ENCODE data around the gene TACC2.

TACC2 gene

DNA sequence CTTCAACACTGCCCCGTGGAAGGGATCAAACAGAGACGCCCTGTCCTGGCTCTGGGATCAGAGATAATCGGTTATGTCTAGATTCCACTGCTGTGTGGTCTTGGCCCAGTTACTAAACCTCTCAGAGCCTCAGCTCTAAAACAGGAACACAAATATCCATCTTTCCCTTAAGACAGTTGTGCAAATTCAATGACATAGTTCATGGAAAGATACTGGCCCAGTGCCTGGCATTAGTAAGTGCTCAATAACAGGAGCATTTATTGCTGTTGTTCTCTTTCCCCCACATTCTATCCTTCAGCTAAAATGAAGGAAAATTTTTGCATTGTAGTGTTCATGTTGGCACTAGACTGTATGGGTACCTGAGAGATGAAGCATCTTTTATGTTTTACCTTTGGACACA is 58.6 kb downstream of the TACC2 start:
- no peak for DNase-seq
- H2BK120ac ChIP-seq (ENCODE audit: low read depth, low read length): no peak overlapping the region
- no peak overlapping the region for H4K5ac ChIP-seq (ENCODE audit: low read length)

GRCh38 chr10:122049076-122049475 is 60.1 kb downstream of the TACC2 start:
- no peak for DNase-seq
- Histone ChIP-seq H3K27me3 (ENCODE audit: insufficient read depth, low read length, poor library complexity) (no peaks in the 10 kb centered on the region), H3K18ac (ENCODE audit: low read length) (no peak overlapping the region), H2BK5ac (ENCODE audit: low read length) (no peak overlapping the region), H2BK15ac (replicated peaks; ENCODE audit: low read depth) (no peak overlapping the region), H3K79me1 (ENCODE audit: low read length) (no peaks in the 10 kb centered on the region), H4K8ac (ENCODE audit: low read depth, low read length) (no peak overlapping the region), H4K5ac (ENCODE audit: low read length) (no peak overlapping the region), H3K9ac (ENCODE audit: low read length) (no peak overlapping the region), H3K56ac (ENCODE audit: low read length) (no peak overlapping the region), H3K4me3 (ENCODE audit: low read length) (no peak overlapping the region), H3K4ac (ENCODE audit: low read depth, low read length) (no peak overlapping the region), H3K27ac (ENCODE audit: low read depth, low read length) (no peak overlapping the region), H2AK5ac (ENCODE audit: low read length) (no peak overlapping the region), H2BK120ac (ENCODE audit: low read depth, low read length) (no peak overlapping the region), H3K79me2 (ENCODE audit: control insufficient read depth, insufficient read depth, low read length) (no peaks in the 10 kb centered on the region), H3K36me3 (ENCODE audit: control insufficient read depth, insufficient read depth, low read length) (no peaks in the 10 kb centered on the region), H3K4me2 (ENCODE audit: low read length) (no peak overlapping the region), H3K23ac (ENCODE audit: low read length) (no peak overlapping the region), H3K4me1 (ENCODE audit: control insufficient read depth, low read depth, low read length) (no peaks in the 10 kb centered on the region)
- WGBS (ENCODE audit: extremely low coverage, insufficient coverage, low lambda C conversion rate): no CpG with 5 or more reads among the region's 9 CpGs

More for the DNA sequence above, 58.6 kb downstream of the TACC2 start:
- Histone ChIP-seq H3K56ac (ENCODE audit: low read length) (no peak overlapping the region), H3K27me3 (ENCODE audit: insufficient read depth, low read length, poor library complexity) (no peaks in the 10 kb centered on the region), H3K79me2 (ENCODE audit: control insufficient read depth, insufficient read depth, low read length) (no peaks in the 10 kb centered on the region), H4K8ac (ENCODE audit: low read depth, low read length) (no peak overlapping the region), H3K4me2 (ENCODE audit: low read length) (no peak overlapping the region), H2AK5ac (ENCODE audit: low read length) (no peak overlapping the region), H3K18ac (ENCODE audit: low read length) (no peak overlapping the region), H3K4me1 (ENCODE audit: control insufficient read depth, low read depth, low read length) (no peaks in the 10 kb centered on the region), H3K79me1 (ENCODE audit: low read length) (no peaks in the 10 kb centered on the region), H3K23ac (ENCODE audit: low read length) (peak overlapping the region; percentile 37), H3K4me3 (ENCODE audit: low read length) (no peak overlapping the region), H2BK15ac (replicated peaks; ENCODE audit: low read depth) (no peak overlapping the region), H3K27ac (ENCODE audit: low read depth, low read length) (no peak overlapping the region), H3K4ac (ENCODE audit: low read depth, low read length) (no peak overlapping the region), H3K9ac (ENCODE audit: low read length) (no peak overlapping the region), H3K36me3 (ENCODE audit: control insufficient read depth, insufficient read depth, low read length) (no peaks in the 10 kb centered on the region), H2BK5ac (ENCODE audit: low read length) (no peak overlapping the region)
- no CpG with 5 or more reads among the region's 3 CpGs for WGBS (ENCODE audit: extremely low coverage, insufficient coverage, low lambda C conversion rate)

DNA sequence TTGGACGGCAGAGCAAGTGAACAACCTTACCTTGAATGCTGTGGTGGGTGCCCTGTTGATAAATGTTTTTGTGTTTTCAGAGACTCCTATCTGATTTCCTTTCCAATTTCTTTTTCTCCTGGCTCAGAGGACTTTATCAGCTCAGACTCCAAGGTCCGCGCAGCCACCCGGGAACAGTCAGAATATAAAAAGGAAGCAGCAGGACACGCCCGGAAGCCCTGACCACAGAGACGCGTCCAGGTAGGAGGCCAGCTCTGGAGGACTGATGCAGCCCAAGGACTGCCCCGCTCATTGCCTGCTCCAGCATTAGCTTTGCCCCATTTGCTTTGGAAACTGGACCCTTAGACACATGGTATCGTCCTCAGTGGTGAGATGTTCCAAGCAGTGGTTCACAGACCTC is 61.3 kb downstream of the TACC2 start:
- Histone ChIP-seq H3K23ac (ENCODE audit: low read length) (no peak overlapping the region), H3K18ac (ENCODE audit: low read length) (no peak overlapping the region), H3K36me3 (ENCODE audit: control insufficient read depth, insufficient read depth, low read length) (no peaks in the 10 kb centered on the region), H4K8ac (ENCODE audit: low read depth, low read length) (no peak overlapping the region), H3K4ac (ENCODE audit: low read depth, low read length) (no peak overlapping the region), H3K27ac (ENCODE audit: low read depth, low read length) (no peak overlapping the region), H3K79me1 (ENCODE audit: low read length) (no peaks in the 10 kb centered on the region), H3K9ac (ENCODE audit: low read length) (no peak overlapping the region), H3K27me3 (ENCODE audit: insufficient read depth, low read length, poor library complexity) (no peaks in the 10 kb centered on the region), H2BK15ac (replicated peaks; ENCODE audit: low read depth) (no peak overlapping the region), H2BK120ac (ENCODE audit: low read depth, low read length) (no peak overlapping the region), H4K5ac (ENCODE audit: low read length) (no peak overlapping the region), H2AK5ac (ENCODE audit: low read length) (no peak overlapping the region), H3K4me2 (ENCODE audit: low read length) (no peak overlapping the region), H3K4me1 (ENCODE audit: control insufficient read depth, low read depth, low read length) (no peaks in the 10 kb centered on the region), H3K4me3 (ENCODE audit: low read length) (no peak overlapping the region), H3K56ac (ENCODE audit: low read length) (no peak overlapping the region), H3K79me2 (ENCODE audit: control insufficient read depth, insufficient read depth, low read length) (no peaks in the 10 kb centered on the region), H2BK5ac (ENCODE audit: low read length) (no peak overlapping the region)
- WGBS (ENCODE audit: extremely low coverage, insufficient coverage, low lambda C conversion rate): no CpG with 5 or more reads among the region's 10 CpGs
- no peak for DNase-seq

DNA sequence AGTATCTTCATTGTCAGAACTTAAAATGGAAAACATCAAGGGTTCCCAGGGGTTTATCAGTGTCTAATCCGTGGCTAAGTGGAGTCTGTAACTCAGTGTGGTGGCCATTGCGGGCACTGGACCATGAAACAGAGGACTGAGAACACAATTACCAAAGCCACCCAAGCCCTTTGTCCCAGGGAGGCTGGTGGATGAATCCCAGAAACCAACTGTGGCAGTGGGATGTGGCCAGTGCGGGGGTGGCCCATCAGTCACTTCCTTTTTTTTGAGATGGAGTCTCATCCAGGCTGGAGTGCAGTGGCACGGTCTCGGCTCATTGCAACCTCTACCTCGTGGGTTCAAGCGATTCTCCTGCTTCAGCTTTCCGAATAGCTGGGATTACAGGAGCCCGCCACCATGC is 61.8 kb downstream of the TACC2 start:
- no peak overlapping the region for H4K8ac ChIP-seq (ENCODE audit: low read depth, low read length)
- no peak overlapping the region for H3K27ac ChIP-seq (ENCODE audit: low read depth, low read length)
- no CpG with 5 or more reads among the region's 9 CpGs for WGBS (ENCODE audit: extremely low coverage, insufficient coverage, low lambda C conversion rate)
- H3K36me3 ChIP-seq (ENCODE audit: control insufficient read depth, insufficient read depth, low read length): no peaks in the 10 kb centered on the region
- no peak overlapping the region for H3K4me2 ChIP-seq (ENCODE audit: low read length)
- no peaks in the 10 kb centered on the region for H3K4me1 ChIP-seq (ENCODE audit: control insufficient read depth, low read depth, low read length)
- no peak for DNase-seq
- no peak overlapping the region for H3K18ac ChIP-seq (ENCODE audit: low read length)
- H3K4me3 ChIP-seq (ENCODE audit: low read length): no peak overlapping the region
- no peaks in the 10 kb centered on the region for H3K79me1 ChIP-seq (ENCODE audit: low read length)
- H3K56ac ChIP-seq (ENCODE audit: low read length): no peak overlapping the region
- H3K79me2 ChIP-seq (ENCODE audit: control insufficient read depth, insufficient read depth, low read length): no peaks in the 10 kb centered on the region
- no peak overlapping the region for H2BK5ac ChIP-seq (ENCODE audit: low read length)
- no peak overlapping the region for H2BK120ac ChIP-seq (ENCODE audit: low read depth, low read length)
- H3K23ac ChIP-seq (ENCODE audit: low read length): no peak overlapping the region
- no peaks in the 10 kb centered on the region for H3K27me3 ChIP-seq (ENCODE audit: insufficient read depth, low read length, poor library complexity)
- no peak overlapping the region for H3K9ac ChIP-seq (ENCODE audit: low read length)
- no peak overlapping the region for H2AK5ac ChIP-seq (ENCODE audit: low read length)
- H3K4ac ChIP-seq (ENCODE audit: low read depth, low read length): no peak overlapping the region
- no peak overlapping the region for H4K5ac ChIP-seq (ENCODE audit: low read length)
- no peak overlapping the region for H2BK15ac ChIP-seq (replicated peaks; ENCODE audit: low read depth)

DNA sequence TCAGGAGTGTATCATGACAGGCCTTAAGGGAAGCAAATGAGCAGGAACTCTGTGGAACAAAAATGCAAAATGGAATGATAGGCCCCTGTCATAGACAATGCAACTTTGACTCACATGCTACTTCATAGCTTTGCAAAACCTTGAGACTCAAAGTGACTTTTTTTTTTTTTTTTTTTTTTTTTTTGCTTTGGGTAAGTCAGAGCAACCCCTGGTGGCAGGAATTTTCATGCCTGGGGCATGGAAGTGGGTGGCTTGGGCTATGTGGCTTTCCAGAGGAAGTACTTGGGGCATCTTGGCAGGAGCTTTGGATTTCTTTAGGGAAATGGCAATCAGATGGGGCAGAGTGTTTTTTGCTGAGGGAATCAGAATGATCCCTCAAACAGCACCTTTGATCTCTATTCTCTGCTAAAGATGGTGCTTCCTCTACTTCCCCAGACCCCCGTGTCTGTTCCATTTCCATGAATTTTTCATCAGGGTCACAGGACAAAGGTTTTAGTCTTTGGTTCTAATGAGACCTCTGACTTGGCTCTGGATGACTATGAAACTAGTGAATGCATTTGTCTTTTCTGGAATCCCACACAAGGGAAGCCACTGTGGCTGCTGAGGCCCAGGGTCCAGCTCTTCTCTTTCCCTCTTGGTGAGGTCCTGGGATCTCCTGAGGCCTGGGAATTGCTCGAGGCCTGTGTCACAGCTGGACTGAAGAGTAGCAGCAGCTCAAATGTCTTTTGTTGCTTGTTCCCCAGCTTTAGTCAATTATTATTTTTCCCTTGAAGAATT is 62.8 kb downstream of the TACC2 start:
- Histone ChIP-seq H2BK5ac (ENCODE audit: low read length) (no peak overlapping the region), H3K79me2 (ENCODE audit: control insufficient read depth, insufficient read depth, low read length) (no peaks in the 10 kb centered on the region), H4K8ac (ENCODE audit: low read depth, low read length) (no peak overlapping the region), H3K4ac (ENCODE audit: low read depth, low read length) (no peak overlapping the region), H2BK120ac (ENCODE audit: low read depth, low read length) (peak overlapping the region; percentile 6), H3K18ac (ENCODE audit: low read length) (no peak overlapping the region), H3K36me3 (ENCODE audit: control insufficient read depth, insufficient read depth, low read length) (no peaks in the 10 kb centered on the region), H3K4me3 (ENCODE audit: low read length) (no peak overlapping the region), H4K5ac (ENCODE audit: low read length) (no peak overlapping the region), H2AK5ac (ENCODE audit: low read length) (no peak overlapping the region), H3K27ac (ENCODE audit: low read depth, low read length) (no peak overlapping the region), H3K79me1 (ENCODE audit: low read length) (no peaks in the 10 kb centered on the region), H3K9ac (ENCODE audit: low read length) (no peak overlapping the region), H3K27me3 (ENCODE audit: insufficient read depth, low read length, poor library complexity) (no peaks in the 10 kb centered on the region), H2BK15ac (replicated peaks; ENCODE audit: low read depth) (no peak overlapping the region), H3K56ac (ENCODE audit: low read length) (peak overlapping the region; percentile 3), H3K4me1 (ENCODE audit: control insufficient read depth, low read depth, low read length) (no peaks in the 10 kb centered on the region), H3K23ac (ENCODE audit: low read length) (no peak overlapping the region), H3K4me2 (ENCODE audit: low read length) (no peak overlapping the region)
- DNase-seq: peak; percentile 89
- WGBS (ENCODE audit: extremely low coverage, insufficient coverage, low lambda C conversion rate): no CpG with 5 or more reads among the region's 2 CpGs

GRCh38 chr10:122052701-122053100 is 63.7 kb downstream of the TACC2 start:
- H3K79me2 ChIP-seq (ENCODE audit: control insufficient read depth, insufficient read depth, low read length): no peaks in the 10 kb centered on the region
- H3K56ac ChIP-seq (ENCODE audit: low read length): no peak overlapping the region
- H4K5ac ChIP-seq (ENCODE audit: low read length): no peak overlapping the region
- no peak overlapping the region for H4K8ac ChIP-seq (ENCODE audit: low read depth, low read length)
- no peak overlapping the region for H2BK5ac ChIP-seq (ENCODE audit: low read length)
- H3K27me3 ChIP-seq (ENCODE audit: insufficient read depth, low read length, poor library complexity): no peaks in the 10 kb centered on the region
- WGBS (ENCODE audit: extremely low coverage, insufficient coverage, low lambda C conversion rate): no CpG with 5 or more reads among the region's 6 CpGs
- no peak overlapping the region for H3K18ac ChIP-seq (ENCODE audit: low read length)
- H3K4me3 ChIP-seq (ENCODE audit: low read length): no peak overlapping the region
- no peak overlapping the region for H3K4me2 ChIP-seq (ENCODE audit: low read length)
- H3K23ac ChIP-seq (ENCODE audit: low read length): no peak overlapping the region
- no peak overlapping the region for H3K9ac ChIP-seq (ENCODE audit: low read length)
- H3K79me1 ChIP-seq (ENCODE audit: low read length): no peaks in the 10 kb centered on the region
- no peak overlapping the region for H3K4ac ChIP-seq (ENCODE audit: low read depth, low read length)
- no peak overlapping the region for H2BK120ac ChIP-seq (ENCODE audit: low read depth, low read length)
- no peak overlapping the region for H2BK15ac ChIP-seq (replicated peaks; ENCODE audit: low read depth)
- no peak overlapping the region for H2AK5ac ChIP-seq (ENCODE audit: low read length)
- no peaks in the 10 kb centered on the region for H3K4me1 ChIP-seq (ENCODE audit: control insufficient read depth, low read depth, low read length)
- no peak for DNase-seq
- H3K36me3 ChIP-seq (ENCODE audit: control insufficient read depth, insufficient read depth, low read length): no peaks in the 10 kb centered on the region
- H3K27ac ChIP-seq (ENCODE audit: low read depth, low read length): no peak overlapping the region

All from mesendoderm (in vitro differentiated cells).